ENCODE data around the gene MAOA. TPM values are rescaled to one million over a fixed set of nuclear protein-coding genes. Genes with fewer than 3 reads are reported as not detected.
"Not testable (repeated sequence)": the region's sequence is repeated elsewhere in the genome, so short reads cannot be mapped to it uniquely, and the experiment has no call there.

The MAOA gene
- total RNA-seq, 8 experiments from 2014 or later = 0.10 to 12.9 (median 2.1) TPM; not detected in 1

DNA sequence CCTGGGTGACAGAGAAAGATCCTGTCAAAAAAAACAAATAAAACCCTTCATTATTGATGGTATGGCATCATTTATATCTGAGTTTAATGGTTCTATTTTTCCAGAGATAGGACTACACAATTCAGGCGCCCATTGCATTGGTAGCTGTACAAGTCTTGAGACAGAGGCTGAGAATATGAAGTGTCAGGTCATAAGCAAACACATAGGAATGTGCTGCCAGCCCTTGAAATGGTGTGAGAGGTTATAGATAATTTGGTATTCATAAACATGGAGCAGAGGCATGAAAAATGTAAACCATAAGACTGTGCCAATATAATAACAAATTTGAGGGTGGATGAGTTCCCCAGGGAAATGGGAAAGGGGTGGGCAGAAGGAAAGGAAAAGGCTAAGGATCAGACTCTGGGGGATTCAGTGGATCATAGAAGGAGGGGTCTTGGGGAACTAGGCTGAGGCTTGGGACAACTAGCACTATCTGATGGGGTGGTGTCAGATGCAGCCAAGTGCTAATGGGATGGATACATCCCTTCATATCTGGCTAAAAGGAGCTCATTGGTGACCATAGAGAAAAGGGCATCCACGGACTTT, 50.8 kb downstream of the MAOA start:
- Histone ChIP-seq H3K4me1 (replicated peaks in 1 of 2) (no peaks in the 10 kb centered on the region), H3K4me3 (no peak overlapping the region), H3K27ac (no peak overlapping the region)
- 0 to 100% (median 86%) methylated on average over 1 to 2 of the region's 2 CpGs; no CpG with 5 or more reads in 4 of the 10 experiments for WGBS, 10 experiments
- no peak for ATAC-seq (replicated peaks in 6 of 8)
- in situ Hi-C loops (cut with MboI; ENCODE audit: low pct_unique_long_range_greater_than_20kb in 2 of 9, low sequenced_read_pairs in 9 of 9, unreplicated experiment in 9 of 9) = no loop called here

DNA sequence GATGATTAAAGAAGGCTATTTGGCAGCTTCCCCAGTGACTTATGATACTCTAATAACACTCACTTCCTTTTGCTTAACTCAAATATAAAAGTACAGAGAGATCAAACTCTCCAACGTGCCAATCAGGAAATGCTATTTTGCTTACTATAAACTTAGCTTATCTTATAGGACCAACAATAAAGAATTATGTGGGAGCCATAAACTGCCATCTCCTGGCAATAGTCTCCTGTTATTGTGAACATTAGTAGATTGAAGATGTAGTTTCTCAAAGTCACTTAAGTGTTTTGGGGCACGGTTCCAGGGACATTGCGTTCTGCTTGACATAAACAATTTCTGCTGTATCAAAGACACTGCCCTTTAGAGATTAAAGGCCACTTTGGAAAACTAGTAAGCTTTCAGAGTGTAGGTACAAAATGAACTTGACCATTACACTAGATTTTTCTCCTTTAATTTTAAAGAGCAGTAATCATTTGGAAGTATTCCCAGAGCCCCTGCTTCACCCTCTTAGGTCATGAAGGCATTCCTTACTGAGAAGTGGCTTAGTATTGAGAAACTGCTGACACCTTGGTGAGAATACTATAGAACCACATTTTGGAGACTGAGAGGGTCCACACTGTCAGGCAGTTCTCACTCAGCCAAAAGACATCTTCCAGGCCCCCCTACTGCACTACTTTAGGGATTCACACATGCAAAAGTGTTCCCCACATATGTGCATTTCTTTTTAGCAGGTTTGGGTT, 51.9 kb downstream of the MAOA start:
- in situ Hi-C loops (cut with MboI; ENCODE audit: low pct_unique_long_range_greater_than_20kb in 2 of 9, low sequenced_read_pairs in 9 of 9, unreplicated experiment in 9 of 9) = no loop called here
- no peak for ATAC-seq (replicated peaks in 6 of 8)
- no peak overlapping the region for H3K4me3 ChIP-seq
- WGBS, 10 experiments = 0 to 88% (median 32%) methylated on average over 1 to 3 of the region's 3 CpGs; no CpG with 5 or more reads in 4 of the 10 experiments
- no peak overlapping the region for H3K27ac ChIP-seq
- no peaks in the 10 kb centered on the region for H3K4me1 ChIP-seq (replicated peaks in 1 of 2)

DNA sequence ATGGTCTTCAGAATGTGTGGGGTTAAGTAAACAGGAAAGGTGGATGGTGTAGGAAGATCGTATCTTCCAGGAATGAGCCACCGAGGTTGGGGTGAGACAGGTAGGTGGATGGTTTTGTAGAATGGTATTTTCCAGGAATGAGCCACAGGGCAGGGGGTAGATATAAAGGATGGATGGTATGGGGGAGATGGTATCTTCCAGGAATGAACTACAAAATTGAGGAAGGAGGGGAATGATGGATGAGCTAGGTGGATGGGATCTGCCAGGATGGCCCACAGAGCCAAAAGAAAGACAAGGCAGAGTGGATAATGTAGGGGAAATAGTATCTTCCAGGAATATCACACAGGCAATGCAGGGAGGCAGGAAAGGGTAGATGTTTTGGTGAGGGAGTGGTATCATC, 60.0 kb downstream of the MAOA start:
- WGBS, 10 experiments = 18 to 100% (median 64%) methylated on average over 1 to 2 of the region's 2 CpGs; no CpG with 5 or more reads in 6 of the 10 experiments
- H3K4me1 ChIP-seq (replicated peaks in 1 of 2) = no peaks in the 10 kb centered on the region
- H3K27ac ChIP-seq = no peak overlapping the region
- in situ Hi-C loops (cut with MboI; ENCODE audit: low pct_unique_long_range_greater_than_20kb in 2 of 9, low sequenced_read_pairs in 9 of 9, unreplicated experiment in 9 of 9) = no loop called here
- no peak overlapping the region for H3K4me3 ChIP-seq
- ATAC-seq (replicated peaks in 6 of 8) = no peak

DNA sequence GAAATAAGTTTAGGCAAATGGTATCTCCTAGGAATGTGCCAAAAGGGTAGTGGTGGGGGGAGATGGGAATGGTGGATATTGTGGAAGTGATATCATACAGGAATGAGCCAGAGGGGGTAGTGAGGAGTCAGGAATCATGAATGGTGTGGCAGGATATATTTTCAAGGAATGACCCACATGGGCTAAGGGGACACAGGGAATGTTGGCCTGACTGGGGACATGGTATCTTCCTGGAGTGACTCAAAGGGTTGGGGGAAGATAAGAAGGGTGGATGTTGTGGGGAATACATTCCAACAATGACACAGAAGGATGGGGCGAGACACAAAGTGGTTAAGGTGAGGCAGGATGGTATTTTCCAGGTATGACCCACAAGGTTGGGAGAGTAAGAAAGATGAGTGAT, 60.6 kb downstream of the MAOA start:
- H3K27ac ChIP-seq = no peak overlapping the region
- no peak for ATAC-seq (replicated peaks in 6 of 8)
- no peaks in the 10 kb centered on the region for H3K4me1 ChIP-seq (replicated peaks in 1 of 2)
- WGBS, 10 experiments = 40 to 100% methylated on average over 1 of the region's 1 CpG; no CpG with 5 or more reads in 8 of the 10 experiments
- in situ Hi-C loops (cut with MboI; ENCODE audit: low pct_unique_long_range_greater_than_20kb in 2 of 9, low sequenced_read_pairs in 9 of 9, unreplicated experiment in 9 of 9) = no loop called here
- H3K4me3 ChIP-seq = no peak overlapping the region

DNA sequence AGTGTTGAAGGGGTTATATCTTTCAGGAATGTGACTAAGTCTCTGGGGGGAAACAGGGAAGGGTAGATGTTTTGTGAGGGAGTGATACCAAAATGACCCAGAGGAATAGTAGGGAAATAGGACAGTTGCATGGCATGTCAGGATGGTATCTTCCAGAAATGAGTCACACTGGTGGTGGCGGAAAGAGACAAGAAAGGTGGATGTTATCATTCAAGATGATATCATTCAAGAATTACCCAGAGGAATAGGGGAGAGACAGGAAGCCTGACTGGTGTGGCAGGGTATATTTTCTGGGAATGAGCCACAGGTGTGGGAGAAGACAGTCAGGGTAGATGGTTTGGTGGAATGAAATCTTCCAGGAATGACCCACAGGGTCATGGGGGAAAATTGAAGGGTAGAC, 61.1 kb downstream of the MAOA start:
- Histone ChIP-seq H3K27ac (no peak overlapping the region), H3K4me3 (no peak overlapping the region), H3K4me1 (replicated peaks in 1 of 2) (no peaks in the 10 kb centered on the region)
- no peak for ATAC-seq (replicated peaks in 6 of 8)
- in situ Hi-C loops (cut with MboI; ENCODE audit: low pct_unique_long_range_greater_than_20kb in 2 of 9, low sequenced_read_pairs in 9 of 9, unreplicated experiment in 9 of 9) = no loop called here
- WGBS, 10 experiments = 0 to 100% (median 67%) methylated on average over 1 of the region's 1 CpG; no CpG with 5 or more reads in 7 of the 10 experiments

DNA sequence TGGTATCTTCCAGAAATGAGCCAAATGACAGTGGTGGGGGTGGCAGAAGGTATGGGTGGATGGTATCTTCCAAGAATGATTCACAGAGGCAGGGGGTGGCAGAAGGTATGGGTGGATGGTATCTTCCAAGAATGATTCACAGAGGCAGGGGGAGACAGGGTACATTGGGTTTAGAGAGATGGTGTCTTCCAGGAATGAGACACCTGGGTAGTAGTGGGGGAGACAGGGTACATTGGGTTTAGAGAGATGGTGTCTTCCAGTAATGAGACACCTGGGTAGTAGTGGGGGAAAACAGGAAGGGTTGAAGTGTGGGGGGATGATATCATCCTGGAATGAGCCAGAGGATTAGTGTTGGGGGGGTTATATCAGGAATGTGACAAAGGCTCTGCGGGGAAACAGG, 62.0 kb downstream of the MAOA start:
- ATAC-seq (replicated peaks in 6 of 8) = no peak
- no peak overlapping the region for H3K27ac ChIP-seq
- 80% methylated on average over 1 of the region's 1 CpG; no CpG with 5 or more reads in 9 of the 10 experiments for whole genome bisulfite sequencing, 10 experiments
- H3K4me1 ChIP-seq (replicated peaks in 1 of 2) = no peaks in the 10 kb centered on the region
- in situ Hi-C loops (cut with MboI; ENCODE audit: low pct_unique_long_range_greater_than_20kb in 2 of 9, low sequenced_read_pairs in 9 of 9, unreplicated experiment in 9 of 9) = no loop called here
- no peak overlapping the region for H3K4me3 ChIP-seq

DNA sequence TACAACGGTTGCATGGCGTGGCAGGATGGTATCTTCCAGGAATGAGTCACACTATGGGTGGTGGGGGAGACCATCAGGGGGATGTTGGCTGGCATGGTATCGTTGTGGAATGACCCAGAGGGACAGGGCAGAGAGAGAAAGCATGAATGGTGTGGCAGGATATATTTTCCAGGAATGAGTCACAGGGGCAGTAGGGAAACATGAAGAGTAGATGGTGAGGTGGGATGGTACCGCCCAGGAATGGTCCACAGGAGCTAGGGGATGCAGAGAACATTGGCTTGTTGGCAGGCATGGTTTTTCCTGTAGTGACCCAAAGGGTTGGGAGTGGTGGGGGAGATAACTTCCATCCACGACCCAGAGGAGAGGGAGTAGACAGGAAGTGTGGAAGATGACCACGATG, 62.4 kb downstream of the MAOA start:
- Histone ChIP-seq H3K27ac (no peak overlapping the region), H3K4me3 (no peak overlapping the region), H3K4me1 (replicated peaks in 1 of 2) (no peaks in the 10 kb centered on the region)
- WGBS, 10 experiments = 17 to 83% (median 65%) methylated on average over 1 to 3 of the region's 6 CpGs; no CpG with 5 or more reads in 6 of the 10 experiments
- in situ Hi-C loops (cut with MboI; ENCODE audit: low pct_unique_long_range_greater_than_20kb in 2 of 9, low sequenced_read_pairs in 9 of 9, unreplicated experiment in 9 of 9) = no loop called here
- no peak for ATAC-seq (replicated peaks in 6 of 8)

DNA sequence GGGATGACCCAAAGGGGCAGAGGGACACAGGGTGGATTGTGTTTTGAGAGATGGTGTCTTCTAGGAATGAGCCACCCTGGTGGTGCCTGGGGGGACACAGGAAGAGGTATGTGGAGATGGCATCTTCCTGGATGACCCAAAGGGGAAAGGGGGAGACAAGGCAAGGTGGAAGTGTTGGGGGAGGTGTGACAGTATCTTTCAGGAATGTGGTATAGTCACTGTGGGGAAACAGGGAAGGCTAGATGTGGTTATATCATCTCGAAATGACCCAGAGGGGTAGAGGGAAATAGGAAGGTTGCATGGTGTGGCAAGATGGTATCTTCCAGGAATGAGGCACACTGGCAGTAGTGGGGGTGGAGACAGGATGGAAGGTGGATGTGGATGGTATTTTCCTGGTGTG, 62.9 kb downstream of the MAOA start:
- Histone ChIP-seq H3K27ac (no peak overlapping the region), H3K4me3 (no peak overlapping the region), H3K4me1 (replicated peaks in 1 of 2) (no peaks in the 10 kb centered on the region)
- in situ Hi-C loops (cut with MboI; ENCODE audit: low pct_unique_long_range_greater_than_20kb in 2 of 9, low sequenced_read_pairs in 9 of 9, unreplicated experiment in 9 of 9) = no loop called here
- ATAC-seq (replicated peaks in 6 of 8) = no peak
- no CpG with 5 or more reads among the region's 1 CpG for WGBS, 10 experiments

DNA sequence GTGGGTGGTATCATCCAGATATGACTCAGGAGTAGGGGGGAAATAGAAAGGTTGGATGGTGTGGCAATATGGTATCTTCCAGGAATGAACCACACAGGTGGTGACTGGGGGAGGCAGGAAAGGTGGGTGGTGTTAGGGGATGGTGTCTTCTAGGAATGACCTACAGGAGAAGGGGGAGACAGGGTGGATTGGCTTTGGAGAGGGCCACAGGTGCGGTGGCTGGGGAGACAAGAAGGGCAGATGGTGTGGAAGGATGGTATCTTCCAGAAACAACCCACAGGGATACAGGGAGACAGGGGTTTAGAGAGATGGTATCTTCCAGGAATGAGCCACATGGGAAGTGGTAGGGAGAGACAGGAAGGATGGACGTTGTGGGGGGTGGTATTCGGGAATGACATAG, 64.0 kb downstream of the MAOA start:
- in situ Hi-C loops (cut with MboI; ENCODE audit: low pct_unique_long_range_greater_than_20kb in 2 of 9, low sequenced_read_pairs in 9 of 9, unreplicated experiment in 9 of 9) = no loop called here
- no peak overlapping the region for H3K27ac ChIP-seq
- H3K4me1 ChIP-seq (replicated peaks in 1 of 2) = no peaks in the 10 kb centered on the region
- WGBS, 10 experiments = 0 to 67% (median 30%) methylated on average over 1 to 2 of the region's 3 CpGs; no CpG with 5 or more reads in 7 of the 10 experiments
- H3K4me3 ChIP-seq = no peak overlapping the region
- no peak for ATAC-seq (replicated peaks in 6 of 8)

DNA sequence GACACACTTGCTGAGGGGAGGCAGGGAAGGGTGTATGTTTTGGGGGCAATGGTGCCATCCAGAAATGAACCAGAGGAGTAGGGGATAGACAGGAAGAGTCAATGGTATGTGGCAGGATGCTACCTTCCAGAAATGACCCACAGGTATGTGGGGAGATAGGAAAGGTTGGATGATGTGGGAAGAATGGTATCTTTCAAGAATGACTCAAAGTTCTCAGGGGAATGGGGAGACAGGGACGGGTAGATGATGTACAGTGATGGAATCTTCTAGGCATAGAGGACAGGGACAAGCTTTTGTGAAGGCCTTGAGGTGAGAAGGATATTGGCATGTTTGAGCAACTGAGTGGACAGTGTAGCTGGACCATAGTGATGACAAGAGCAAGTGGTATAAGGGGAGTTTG, 64.9 kb downstream of the MAOA start:
- ATAC-seq (replicated peaks in 6 of 8) = no peak
- WGBS, 10 experiments = 20 to 100% (median 68%) methylated on average over 1 of the region's 1 CpG; no CpG with 5 or more reads in 6 of the 10 experiments
- Histone ChIP-seq H3K4me1 (replicated peaks in 1 of 2) (no peaks in the 10 kb centered on the region), H3K4me3 (no peak overlapping the region), H3K27ac (no peak overlapping the region)
- in situ Hi-C loops (cut with MboI; ENCODE audit: low pct_unique_long_range_greater_than_20kb in 2 of 9, low sequenced_read_pairs in 9 of 9, unreplicated experiment in 9 of 9) = no loop called here

DNA sequence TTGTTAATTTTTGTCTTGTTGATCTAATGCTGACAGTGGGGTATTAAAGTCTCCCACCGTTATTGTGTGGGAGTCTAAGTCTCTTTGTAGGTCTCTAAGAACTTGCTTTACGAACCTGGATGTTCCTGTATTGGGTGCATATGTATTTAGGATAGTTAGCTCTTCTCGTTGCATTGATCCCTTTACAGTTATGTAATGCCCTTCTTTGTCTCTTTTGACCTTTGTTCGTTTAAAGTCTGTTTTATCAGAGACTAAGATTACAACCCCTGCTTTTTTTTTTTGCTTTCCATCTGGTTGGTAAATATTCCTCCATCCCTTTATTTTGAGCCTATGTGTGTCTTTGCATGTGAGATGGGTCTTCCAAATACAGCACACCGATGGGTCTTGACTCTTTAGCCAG, 69.1 kb downstream of the MAOA start:
- H3K27ac ChIP-seq; H3K4me3 ChIP-seq; ATAC-seq (replicated peaks in 6 of 8); H3K4me1 ChIP-seq (replicated peaks in 1 of 2): not testable (repeated sequence)
- 22 to 100% (median 54%) methylated on average over 1 to 4 of the region's 5 CpGs; no CpG with 5 or more reads in 4 of the 10 experiments for WGBS, 10 experiments
- in situ Hi-C loops (cut with MboI; ENCODE audit: low pct_unique_long_range_greater_than_20kb in 2 of 9, low sequenced_read_pairs in 9 of 9, unreplicated experiment in 9 of 9) = loop anchor here in 2 of 9 experiments (25.0 kb wide), 3 partner anchors 138 to 388 kb away; no protein-coding TSS in a partner anchor

DNA sequence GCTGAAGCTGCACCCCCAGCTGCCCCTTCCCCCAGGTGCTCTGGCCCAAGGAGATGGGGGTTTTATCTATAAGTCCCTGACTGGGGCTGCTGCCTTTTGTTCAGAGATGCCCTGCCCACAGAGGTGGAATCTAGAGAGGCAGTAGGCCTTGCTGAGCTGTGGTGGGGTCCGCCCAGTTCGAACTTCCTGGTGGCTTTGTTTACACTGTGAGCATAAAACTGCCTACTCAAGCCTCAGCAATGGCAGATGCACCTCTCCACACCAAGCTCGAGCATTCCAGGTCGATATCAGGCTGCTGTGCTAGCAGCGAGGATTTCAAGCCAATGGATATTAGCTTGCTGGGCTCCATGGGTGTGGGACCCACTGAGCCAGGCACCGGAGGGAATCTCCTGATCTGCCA, 71.2 kb downstream of the MAOA start:
- H3K4me3 ChIP-seq; H3K27ac ChIP-seq; H3K4me1 ChIP-seq (replicated peaks in 1 of 2); ATAC-seq (replicated peaks in 6 of 8): not testable (repeated sequence)
- whole genome bisulfite sequencing, 10 experiments = 40 to 88% methylated on average over 1 to 5 of the region's 6 CpGs; no CpG with 5 or more reads in 8 of the 10 experiments
- in situ Hi-C loops (cut with MboI; ENCODE audit: low pct_unique_long_range_greater_than_20kb in 2 of 9, low sequenced_read_pairs in 9 of 9, unreplicated experiment in 9 of 9) = loop anchor here in 2 of 9 experiments (25.0 kb wide), 3 partner anchors 140 to 390 kb away; no protein-coding TSS in a partner anchor

DNA sequence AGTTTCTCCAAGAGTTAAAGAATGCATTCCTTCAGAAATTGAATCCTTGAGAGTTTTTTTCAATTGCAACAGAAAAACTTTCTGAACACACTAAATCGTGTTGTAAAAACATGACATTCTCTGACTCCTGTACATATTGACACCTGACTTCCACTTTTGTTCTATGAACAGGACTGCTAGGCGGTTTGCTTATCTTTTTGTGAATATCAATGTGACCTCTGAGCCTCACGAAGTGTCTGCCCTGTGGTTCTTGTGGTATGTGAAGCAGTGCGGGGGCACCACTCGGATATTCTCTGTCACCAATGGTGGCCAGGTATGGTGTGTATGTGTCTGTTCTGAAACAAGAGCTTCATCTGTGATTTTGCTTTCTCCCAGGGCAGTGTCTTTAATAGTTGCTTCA, 71.9 kb downstream of the MAOA start:
- in situ Hi-C loops (cut with MboI; ENCODE audit: low pct_unique_long_range_greater_than_20kb in 2 of 9, low sequenced_read_pairs in 9 of 9, unreplicated experiment in 9 of 9) = loop anchor here in 2 of 9 experiments (25.0 kb wide), 3 partner anchors 141 to 391 kb away; no protein-coding TSS in a partner anchor

More for the DNA sequence above, 71.9 kb downstream of the MAOA start:
- no peak overlapping the region for H3K27ac ChIP-seq
- H3K4me1 ChIP-seq (replicated peaks in 1 of 2) = no peaks in the 10 kb centered on the region
- ATAC-seq (replicated peaks in 6 of 8) = no peak
- no peak overlapping the region for H3K4me3 ChIP-seq
- WGBS, 10 experiments = 17 to 93% (median 63%) methylated on average over 1 to 5 of the region's 5 CpGs; no CpG with 5 or more reads in 4 of the 10 experiments
